Right hindlimb (tissue), 1 donor: ENCODE measurements around the gene FUBP3.

Source experiments
- DNase-seq: peaks from one replicate; pipeline ENCODE4 v3.0.0-alpha.2; 2018

FUBP3 gene, protein sequence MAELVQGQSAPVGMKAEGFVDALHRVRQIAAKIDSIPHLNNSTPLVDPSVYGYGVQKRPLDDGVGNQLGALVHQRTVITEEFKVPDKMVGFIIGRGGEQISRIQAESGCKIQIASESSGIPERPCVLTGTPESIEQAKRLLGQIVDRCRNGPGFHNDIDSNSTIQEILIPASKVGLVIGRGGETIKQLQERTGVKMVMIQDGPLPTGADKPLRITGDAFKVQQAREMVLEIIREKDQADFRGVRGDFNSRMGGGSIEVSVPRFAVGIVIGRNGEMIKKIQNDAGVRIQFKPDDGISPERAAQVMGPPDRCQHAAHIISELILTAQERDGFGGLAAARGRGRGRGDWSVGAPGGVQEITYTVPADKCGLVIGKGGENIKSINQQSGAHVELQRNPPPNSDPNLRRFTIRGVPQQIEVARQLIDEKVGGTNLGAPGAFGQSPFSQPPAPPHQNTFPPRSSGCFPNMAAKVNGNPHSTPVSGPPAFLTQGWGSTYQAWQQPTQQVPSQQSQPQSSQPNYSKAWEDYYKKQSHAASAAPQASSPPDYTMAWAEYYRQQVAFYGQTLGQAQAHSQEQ

GRCh38 chr9:130578865-130579737 lies at the start of gene FUBP3:
Gene FUBP3 (plus strand): TSS chr9:130579577. CDS start chr9:130579681, 104 bp downstream.
- peak; percentile 96 for DNase-seq

DNA sequence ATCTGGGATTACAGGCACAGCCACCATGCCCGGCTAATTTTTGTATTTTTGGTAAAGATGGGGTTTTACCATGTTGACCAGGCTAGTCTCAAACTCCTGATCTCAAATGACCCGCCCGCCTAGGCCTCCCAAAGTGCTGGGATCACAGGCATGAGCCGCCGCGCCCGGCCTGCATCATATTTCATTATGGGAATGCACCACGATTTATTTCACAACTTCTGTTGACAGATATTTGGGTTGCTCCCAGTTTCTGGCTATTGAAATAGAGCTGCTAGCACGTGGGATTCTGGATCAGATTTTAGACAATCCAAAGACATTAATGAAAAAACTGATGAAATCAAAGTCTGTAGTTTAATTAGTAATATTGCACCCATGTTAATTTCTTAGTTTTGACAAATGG lies 48.4 kb upstream of the FUBP3 start:
- no peak for DNase-seq

- no peak for DNase-seq
Observed at GRCh38 chr9:130531670-130532069, 47.7 kb upstream of the FUBP3 start.

GRCh38 chr9:130532426-130533080 lies 46.8 kb upstream of the FUBP3 start:
- DNase-seq = no peak

- DNase-seq = no peak
Observed at GRCh38 chr9:130535818-130536521, 43.4 kb upstream of the FUBP3 start.

- DNase-seq = no peak
Observed at GRCh38 chr9:130536701-130537107, 42.7 kb upstream of the FUBP3 start.

DNA sequence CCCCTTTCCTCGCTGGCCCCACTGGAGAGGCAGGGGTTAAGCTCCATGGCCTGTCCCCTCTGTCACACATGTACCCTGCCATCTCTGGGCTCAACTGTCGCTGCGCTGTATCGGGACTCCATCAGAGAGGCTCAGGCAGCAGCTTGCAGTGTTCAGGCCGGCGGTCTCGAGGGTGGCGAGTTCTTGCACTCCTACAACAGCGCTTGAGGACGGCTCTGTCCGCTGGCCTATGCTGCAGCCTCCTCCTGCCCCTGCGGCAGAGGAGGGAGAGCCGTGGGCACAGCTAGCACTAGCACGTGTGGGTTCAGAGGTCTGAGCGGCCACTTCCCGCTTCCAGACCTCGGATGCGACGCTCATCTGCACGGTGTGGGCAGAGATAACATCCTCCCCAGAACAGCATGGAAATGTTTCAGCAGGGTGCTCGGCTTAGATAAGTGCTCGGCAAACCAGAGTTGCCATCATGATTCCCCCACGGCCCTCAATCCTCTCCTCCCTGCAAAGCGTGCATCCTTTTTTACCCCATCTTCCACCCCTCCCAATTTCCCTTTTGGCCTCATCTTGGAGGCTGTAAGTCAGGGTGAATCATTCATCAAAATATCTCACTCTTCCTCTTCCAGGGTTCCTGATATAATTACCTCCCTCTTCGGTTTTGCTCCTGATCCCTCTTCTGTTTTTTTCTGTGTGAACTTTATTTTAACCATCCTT lies 41.9 kb upstream of the FUBP3 start:
- no peak for DNase-seq

DNA sequence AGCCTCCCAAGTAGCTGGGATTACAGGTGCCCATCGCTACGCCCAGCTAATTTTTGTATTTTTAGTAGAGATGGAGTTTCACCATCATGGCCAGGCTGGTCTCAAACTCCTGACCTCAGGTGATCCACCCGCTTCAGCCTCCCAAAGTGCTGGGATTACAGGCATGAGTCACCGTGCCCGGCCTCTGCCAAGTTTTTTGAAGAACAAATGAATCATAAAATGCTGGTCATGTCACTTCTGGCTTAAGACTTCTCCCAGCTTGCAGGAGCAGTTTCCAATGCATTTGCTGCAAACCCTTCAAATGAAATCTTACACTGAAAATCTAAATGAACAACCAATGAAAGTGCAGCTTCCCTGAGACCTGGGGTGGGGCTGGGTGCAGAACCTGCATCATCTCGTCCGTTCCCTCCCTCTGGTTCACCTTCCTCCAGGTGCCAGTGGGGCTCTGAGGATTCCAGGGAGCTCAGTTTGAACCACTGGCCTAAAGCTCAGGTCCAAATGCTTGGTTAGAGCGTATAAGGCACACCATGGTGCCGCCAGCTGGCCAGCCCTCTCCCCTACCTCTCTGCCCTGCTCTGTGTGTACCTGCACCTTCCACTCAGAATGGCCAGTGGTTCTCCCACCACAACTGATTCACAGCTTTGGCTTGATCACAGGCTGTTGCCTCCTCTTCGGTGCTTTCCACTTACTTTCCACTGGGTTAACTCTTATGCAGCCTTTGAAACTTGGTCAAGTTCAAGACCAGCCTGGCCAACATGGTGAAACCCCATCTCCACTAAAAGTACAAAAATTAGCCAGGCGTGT lies 39.8 kb upstream of the FUBP3 start:
- no peak for DNase-seq

GRCh38 chr9:130541533-130541932 lies 37.8 kb upstream of the FUBP3 start:
- DNase-seq = no peak

DNA sequence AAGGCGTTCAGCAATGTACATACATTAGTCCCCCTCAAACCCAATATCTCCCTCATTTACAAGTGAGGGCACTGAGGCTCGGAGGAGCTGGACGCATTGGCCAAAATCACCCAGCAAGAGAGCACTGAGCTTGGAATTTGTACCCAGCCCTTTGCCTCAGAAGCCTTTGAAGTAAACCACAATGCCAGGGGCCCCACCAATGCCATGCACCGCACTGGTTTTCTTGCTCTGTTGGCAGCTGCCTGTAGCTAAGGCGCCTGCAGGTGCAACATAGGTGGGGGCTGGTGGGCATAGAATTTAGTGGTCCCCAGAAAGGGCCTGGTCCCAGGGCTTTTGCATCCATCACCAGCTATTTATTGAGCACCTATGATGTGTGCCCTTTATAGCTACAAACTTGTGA lies 37.3 kb upstream of the FUBP3 start:
- DNase-seq = no peak

DNA sequence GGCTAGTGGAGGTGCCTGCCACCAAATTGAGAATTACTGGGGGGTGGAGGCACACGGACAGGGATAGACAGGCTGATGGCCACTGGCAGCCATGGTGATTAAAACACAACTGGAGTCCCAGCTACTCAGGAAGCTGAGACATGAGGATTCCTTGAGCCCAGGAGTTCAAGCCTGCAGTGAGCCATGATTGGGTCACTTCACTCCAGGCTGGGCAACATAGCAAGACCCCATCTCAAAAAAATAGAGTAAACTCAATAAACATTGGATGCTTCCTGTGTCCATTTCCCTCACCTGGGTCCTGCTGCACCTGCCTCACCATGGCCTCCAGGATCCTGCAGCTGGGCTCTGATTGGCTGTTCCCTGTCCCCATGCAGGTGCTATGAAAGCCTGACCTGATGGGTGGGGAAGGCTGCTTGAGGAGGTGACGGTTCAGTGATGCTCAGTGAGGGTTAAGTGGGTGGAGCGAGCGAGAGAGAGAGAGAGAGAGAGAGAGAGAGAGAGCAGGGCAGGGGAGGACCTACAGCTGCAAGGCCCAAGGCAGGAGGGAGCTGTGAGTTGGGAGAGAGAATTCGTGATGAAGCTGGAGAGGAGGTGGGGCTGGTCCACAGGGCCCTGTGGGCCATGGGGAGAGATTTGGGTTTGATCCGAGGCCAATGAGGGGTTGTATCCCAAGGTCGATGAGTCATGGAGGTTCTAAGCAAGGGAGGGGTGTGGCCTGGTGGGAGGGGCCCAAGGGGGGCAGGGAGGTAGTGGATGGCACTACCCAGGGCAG lies 36.7 kb upstream of the FUBP3 start:
- DNase-seq = no peak

DNA sequence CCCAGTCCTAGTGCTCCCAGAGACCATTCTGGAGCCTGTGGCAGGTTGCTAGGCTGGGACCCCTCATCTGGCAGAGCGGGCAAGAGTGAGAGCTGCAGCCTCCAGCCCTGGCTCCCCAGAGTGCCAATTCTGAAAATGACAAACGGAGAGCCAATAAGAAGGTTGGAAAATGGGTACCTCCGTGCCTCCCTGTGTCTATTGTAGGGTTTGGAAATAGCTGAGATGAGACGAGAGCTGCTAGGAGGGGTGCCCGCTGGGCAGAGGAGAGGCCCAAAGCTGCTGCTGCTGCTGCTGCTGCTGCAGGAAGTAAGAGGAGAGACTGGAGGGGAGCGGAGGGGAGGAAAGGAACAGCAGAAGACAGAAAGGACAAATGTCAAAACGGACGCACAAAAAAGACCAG lies 36.0 kb upstream of the FUBP3 start:
- no peak for DNase-seq

DNA sequence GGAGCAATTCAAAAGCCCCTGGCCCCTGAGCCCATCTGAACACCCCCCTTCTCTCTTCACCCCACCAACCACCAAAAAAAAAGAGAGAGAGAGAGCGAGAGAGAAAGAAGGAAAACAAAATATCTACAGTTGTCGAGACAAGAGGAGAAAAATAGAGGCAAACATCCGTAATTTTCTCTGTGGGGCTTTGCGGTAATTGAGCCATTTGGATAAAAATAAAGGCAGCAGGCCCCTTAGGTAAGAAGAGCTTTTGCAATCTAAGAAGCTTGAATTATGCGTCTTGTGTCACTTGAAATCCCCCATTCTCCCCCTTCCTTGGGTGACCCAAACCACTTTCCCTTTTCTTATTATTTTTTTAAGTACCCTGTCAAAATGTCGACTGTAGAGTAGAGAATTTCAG lies 35.5 kb upstream of the FUBP3 start:
- no peak for DNase-seq

GRCh38 chr9:130544364-130544763 lies 35.0 kb upstream of the FUBP3 start:
- DNase-seq = no peak

DNA sequence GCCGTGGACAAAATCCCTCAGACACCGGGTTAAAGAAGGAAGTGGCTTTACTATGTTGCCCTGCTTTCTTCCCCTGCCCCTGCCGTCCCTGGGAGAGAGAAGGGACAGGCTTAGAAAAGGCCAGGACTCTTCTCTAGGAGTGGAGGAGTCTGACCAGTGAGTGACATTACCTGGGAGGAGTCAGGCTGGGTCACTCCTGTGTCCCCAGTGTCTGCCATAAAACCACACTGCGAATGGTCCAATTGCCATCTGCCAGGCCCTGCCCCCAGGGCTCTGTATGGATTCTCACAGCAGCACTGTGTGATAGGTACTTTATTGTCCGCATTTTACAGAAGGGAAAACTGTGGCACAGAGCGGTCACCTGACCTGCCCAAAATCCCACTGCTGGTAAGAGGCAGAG lies 31.3 kb upstream of the FUBP3 start:
- DNase-seq = no peak

DNA sequence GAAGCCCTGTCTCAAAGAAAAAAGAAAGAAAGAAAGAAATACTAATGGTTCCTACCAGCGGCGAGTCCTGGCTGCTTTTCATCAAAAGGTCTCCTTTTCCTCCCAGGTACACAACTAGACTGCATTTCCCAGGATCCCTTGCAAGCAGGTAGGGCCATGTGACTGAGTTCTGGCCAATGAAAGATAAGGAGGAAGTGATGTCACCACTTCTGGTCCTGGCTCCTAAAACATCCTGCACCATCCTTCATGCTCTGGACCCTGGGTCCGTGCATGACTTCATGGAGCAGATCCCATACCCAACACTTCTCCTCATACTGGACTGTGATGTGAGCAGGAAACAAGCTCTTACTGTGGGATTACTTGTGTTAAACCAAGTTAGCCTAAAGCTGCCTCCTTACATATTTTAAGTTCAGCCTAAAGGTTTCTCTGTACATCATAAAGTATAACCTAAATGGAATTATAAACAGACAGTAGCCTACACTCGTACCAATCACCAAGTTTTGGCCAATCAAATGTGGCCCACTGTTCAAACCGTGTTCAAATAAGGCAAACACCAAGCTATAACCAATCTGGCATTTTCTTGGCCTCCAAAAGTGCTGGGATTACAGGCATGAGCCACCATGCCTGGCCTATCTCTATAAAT lies 30.2 kb upstream of the FUBP3 start:
- no peak for DNase-seq

GRCh38 chr9:130554606-130555005 lies 24.8 kb upstream of the FUBP3 start:
- DNase-seq = no peak

DNA sequence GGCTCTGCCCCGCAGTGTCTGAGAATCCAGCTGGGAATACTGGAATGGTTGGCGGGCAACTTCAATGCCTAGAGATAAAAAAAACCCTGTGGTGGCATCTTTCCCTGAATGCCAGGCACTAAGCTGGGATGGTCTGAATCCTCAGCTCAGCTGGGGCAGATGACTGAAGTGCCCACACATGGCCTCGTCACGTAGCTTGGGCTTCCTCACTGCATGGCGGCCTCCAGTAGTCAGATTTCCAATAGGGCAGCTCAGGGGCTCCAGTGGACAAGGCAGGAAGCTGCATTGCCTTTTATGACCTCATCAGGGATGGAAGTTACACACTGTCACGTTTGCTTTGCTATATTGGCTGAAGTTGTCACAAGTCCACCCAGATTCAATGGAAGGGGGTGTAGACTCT lies 24.3 kb upstream of the FUBP3 start:
- DNase-seq = no peak

DNA sequence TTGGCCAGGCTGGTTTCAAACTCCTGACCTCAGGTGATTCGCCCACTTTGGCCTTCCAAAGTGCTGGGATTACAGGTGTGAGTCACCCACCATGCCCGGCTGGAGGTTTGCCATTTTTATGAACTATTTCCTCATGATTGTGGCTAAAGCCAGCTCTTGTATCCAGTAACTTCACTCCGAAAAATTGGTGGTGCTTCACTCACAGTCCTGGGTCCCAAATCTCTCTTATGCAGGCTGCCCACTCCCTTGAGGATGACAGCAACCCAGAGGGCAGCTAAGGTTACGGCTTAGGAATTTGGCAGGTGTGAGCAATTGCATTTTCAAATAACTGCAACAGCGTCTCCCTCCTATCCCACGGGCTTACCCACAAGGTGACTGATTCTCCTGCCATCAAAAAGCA lies 23.4 kb upstream of the FUBP3 start:
- DNase-seq = no peak
